Tibial artery (tissue), 4 donors: Measurements from ENCODE around the gene RSL1D1.

ENCODE experiments used
- DNase-seq, 2 donors: peaks; one replicate each; pipeline ENCODE4 v3.0.0-alpha.2; 2019
- H3K27ac ChIP-seq, 2 donors: fragments of 200-600 bp; sonication (generic) in 1 of 2; 1 replicate in 1 of 2; 2 replicates in 1 of 2; pipeline ENCODE4 v1.5.1; 2018 to 2019; ENCODE audit warnings: mild to moderate bottlenecking in 1 of 2
- H3K27me3 ChIP-seq, 2 donors: fragments of 200-600 bp; sonication (generic) in 1 of 2; one replicate each; pipeline versions ENCODE4 v1.5.1 to v1.6.0; 2016 to 2019
- H3K36me3 ChIP-seq, 3 donors: fragments of 200-600 bp; sonication (generic) in 2 of 3; one replicate each; pipeline ENCODE4 v1.5.1; 2016 to 2019; ENCODE audit warnings: mild to moderate bottlenecking in 2 of 3
- H3K4me1 ChIP-seq, 4 donors: fragments of 200-600 bp; sonication (generic) in 2 of 4; 1 replicate in 3 of 4; 2 replicates in 1 of 4; pipeline ENCODE4 v1.5.1; 2016 to 2019
- H3K4me3 ChIP-seq, 2 donors: fragments of 200-600 bp; sonication (generic) in 1 of 2; 1 replicate in 1 of 2; 2 replicates in 1 of 2; pipeline ENCODE4 v1.5.1; 2018 to 2019; ENCODE audit warnings: mild to moderate bottlenecking in 2 of 2
- H3K9me3 ChIP-seq, 3 donors: fragments of 200-600 bp; sonication (generic) in 1 of 3; one replicate each; pipeline ENCODE4 v1.5.1; 2016 to 2019
- CTCF ChIP-seq, 2 experiments: fragments of 200-600 bp in 1 of 2; fragments of 450-650 bp in 1 of 2; IDR thresholded peaks; one replicate each; pipeline ENCODE4 v1.5.1; 2017 to 2019; ENCODE audit warnings: antibody characterized with exemption in 2 of 2, mild to moderate bottlenecking in 1 of 2, moderate library complexity in 1 of 2
- intact Hi-C: fragments of 100-400 bp; cut with DNase I; formaldehyde crosslinking; loops from one replicate; pipeline ENCODE4 v1.15.0; 2023; ENCODE audit warnings: low total_unique reads

The RSL1D1 gene

GRCh38 chr16:11805556-11805955 is 45.8 kb downstream of the RSL1D1 start:
- peaks cover 0 to 4% of the 10 kb centered on the region in 2 donors for H3K27me3 ChIP-seq
- no peak for DNase-seq
- no peaks in the 10 kb centered on the region for H3K9me3 ChIP-seq
- H3K27ac ChIP-seq, result no peak overlapping the region
- TF ChIP-seq CTCF (IDR thresholded peaks at IDR 0.05), result no peak
- H3K4me3 ChIP-seq, result no peak overlapping the region
- no peaks in the 10 kb centered on the region for H3K36me3 ChIP-seq
- intact Hi-C loops, result no loop called here
- peaks cover 0 to 4% (median 0%) of the 10 kb centered on the region in 4 donors for H3K4me1 ChIP-seq

- intact Hi-C loops, result no loop called here
- peaks cover 0 to 30% (median 24%) of the 10 kb centered on the region in 4 donors for H3K4me1 ChIP-seq
- no peak overlapping the region for H3K4me3 ChIP-seq
- no peak overlapping the region for H3K27ac ChIP-seq
- H3K27me3 ChIP-seq, result no peaks in the 10 kb centered on the region
- H3K9me3 ChIP-seq, result no peaks in the 10 kb centered on the region
- peak in 1 of 2 donors; percentile 25 for DNase-seq
- no peak for TF ChIP-seq CTCF (IDR thresholded peaks at IDR 0.05)
- H3K36me3 ChIP-seq, result no peaks in the 10 kb centered on the region
Measured at GRCh38 chr16:11801481-11802021, 49.8 kb downstream of the RSL1D1 start.

- Histone ChIP-seq H3K36me3 (no peaks in the 10 kb centered on the region), H3K27ac (no peak overlapping the region), H3K4me3 (no peak overlapping the region), H3K9me3 (no peaks in the 10 kb centered on the region), H3K27me3 (no peaks in the 10 kb centered on the region), H3K4me1 (peaks cover 0 to 36% (median 31%) of the 10 kb centered on the region in 4 donors)
- DNase-seq, result peak in 1 of 2 donors; percentile 33
- intact Hi-C loops, result no loop called here
- no peak for TF ChIP-seq CTCF (IDR thresholded peaks at IDR 0.05)
Measured at GRCh38 chr16:11800382-11800718, 51.0 kb downstream of the RSL1D1 start.

GRCh38 chr16:11799509-11800381 is 51.6 kb downstream of the RSL1D1 start:
- TF ChIP-seq CTCF (IDR thresholded peaks at IDR 0.05), result no peak
- Histone ChIP-seq H3K27me3 (no peaks in the 10 kb centered on the region), H3K27ac (peak overlapping the region in 1 of 2 donors; percentile 96), H3K36me3 (no peaks in the 10 kb centered on the region), H3K9me3 (no peaks in the 10 kb centered on the region), H3K4me3 (no peak overlapping the region), H3K4me1 (peaks cover 0 to 42% (median 34%) of the 10 kb centered on the region in 4 donors)
- peak in 1 of 2 donors; percentile 43 for DNase-seq
- intact Hi-C loops, result no loop called here

- Histone ChIP-seq H3K9me3 (no peaks in the 10 kb centered on the region), H3K36me3 (no peaks in the 10 kb centered on the region), H3K27ac (peak overlapping the region; percentile 96 to 97), H3K4me1 (peaks cover 0 to 49% (median 35%) of the 10 kb centered on the region in 4 donors), H3K4me3 (no peak overlapping the region), H3K27me3 (no peaks in the 10 kb centered on the region)
- DNase-seq, result peak in 1 of 2 donors; percentile 38
- no peak for TF ChIP-seq CTCF (IDR thresholded peaks at IDR 0.05)
- intact Hi-C loops, result no loop called here
Measured at GRCh38 chr16:11799017-11799381, 52.3 kb downstream of the RSL1D1 start.
